Brain microvascular endothelial cell (primary cell): ENCODE measurements around the gene SCN5A.

Source experiments
- DNase-seq: peaks from one replicate; pipeline ENCODE4 v3.0.0-alpha.2; 2020
- H3K27ac ChIP-seq: fragments of 250-450 bp; sonication (Bioruptor Pico); 2 replicates; pipeline ENCODE4 v1.5.1; 2020; ENCODE audit warnings: mild to moderate bottlenecking, moderate library complexity
- H3K27me3 ChIP-seq: fragments of 250-450 bp; sonication (Bioruptor Pico); replicated peaks from 2 replicates; pipeline ENCODE4 v1.5.1; 2020; ENCODE audit warnings: mild to moderate bottlenecking
- H3K36me3 ChIP-seq: fragments of 250-450 bp; sonication (Bioruptor Pico); replicated peaks from 2 replicates; pipeline ENCODE4 v1.5.1; 2020; ENCODE audit warnings: mild to moderate bottlenecking
- H3K4me3 ChIP-seq: 2 replicates; pipeline ENCODE4 v1.5.1; 2011; ENCODE audit warnings: low read depth, mild to moderate bottlenecking, control low read depth, low read length, moderate library complexity
- in situ Hi-C: cut with HindIII; loops from 2 replicates; pipeline ENCODE4 v1.10.0; 2017; ENCODE audit warnings: low sequenced_read_pairs, low pct_ligation_motif_present
- TF ChIP-seq, protein P1 (sequence below): IDR thresholded peaks from 2 replicates; pipeline ENCODE4 v1.5.1; 2011; ENCODE audit warnings: low read depth, mild to moderate bottlenecking, moderate library complexity, low read length, control low read depth, inconsistent platforms; ENCODE audit errors: missing control alignments

The SCN5A gene

DNA sequence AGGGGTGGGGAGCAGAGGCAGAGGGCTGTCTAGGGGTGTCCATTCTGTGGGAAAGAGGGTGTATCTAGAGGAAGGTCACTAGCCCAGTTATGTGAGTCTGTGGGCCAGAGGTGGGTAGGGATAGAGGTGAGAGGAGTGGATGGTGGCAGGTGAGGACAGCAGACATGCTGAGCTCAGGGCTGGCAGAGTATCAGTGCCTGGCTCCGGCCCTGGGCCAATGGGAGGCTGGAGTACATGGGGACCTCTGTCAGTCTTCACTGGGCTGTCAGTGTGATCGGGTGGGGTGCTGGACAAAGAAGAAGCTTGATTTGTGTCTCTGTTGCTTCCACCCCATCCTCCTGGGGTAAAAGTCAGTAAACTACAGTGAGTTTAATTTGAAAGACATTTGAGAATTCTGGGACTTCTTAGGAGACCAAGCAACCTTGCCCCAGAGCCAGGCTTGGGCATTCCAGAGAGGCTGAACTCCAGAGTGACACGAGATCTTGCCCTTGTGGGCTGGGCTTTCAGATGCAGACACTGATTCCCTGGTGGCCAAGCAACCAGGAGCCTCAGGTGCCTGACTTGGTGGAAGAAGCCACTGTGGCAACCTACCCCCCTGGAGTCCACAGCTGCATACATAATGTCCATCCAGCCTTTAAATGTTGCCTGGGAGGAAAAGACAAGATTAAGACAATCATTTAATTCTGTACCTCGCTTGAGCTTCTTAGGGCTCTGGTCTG is 92.7 kb downstream of the SCN5A start:
- in situ Hi-C loops: no loop called here
- Histone ChIP-seq H3K27me3 (no peaks in the 10 kb centered on the region), H3K4me3 (no peak overlapping the region), H3K36me3 (no peaks in the 10 kb centered on the region), H3K27ac (no peak overlapping the region)
- no peak for DNase-seq
- TF ChIP-seq, protein P1, sequence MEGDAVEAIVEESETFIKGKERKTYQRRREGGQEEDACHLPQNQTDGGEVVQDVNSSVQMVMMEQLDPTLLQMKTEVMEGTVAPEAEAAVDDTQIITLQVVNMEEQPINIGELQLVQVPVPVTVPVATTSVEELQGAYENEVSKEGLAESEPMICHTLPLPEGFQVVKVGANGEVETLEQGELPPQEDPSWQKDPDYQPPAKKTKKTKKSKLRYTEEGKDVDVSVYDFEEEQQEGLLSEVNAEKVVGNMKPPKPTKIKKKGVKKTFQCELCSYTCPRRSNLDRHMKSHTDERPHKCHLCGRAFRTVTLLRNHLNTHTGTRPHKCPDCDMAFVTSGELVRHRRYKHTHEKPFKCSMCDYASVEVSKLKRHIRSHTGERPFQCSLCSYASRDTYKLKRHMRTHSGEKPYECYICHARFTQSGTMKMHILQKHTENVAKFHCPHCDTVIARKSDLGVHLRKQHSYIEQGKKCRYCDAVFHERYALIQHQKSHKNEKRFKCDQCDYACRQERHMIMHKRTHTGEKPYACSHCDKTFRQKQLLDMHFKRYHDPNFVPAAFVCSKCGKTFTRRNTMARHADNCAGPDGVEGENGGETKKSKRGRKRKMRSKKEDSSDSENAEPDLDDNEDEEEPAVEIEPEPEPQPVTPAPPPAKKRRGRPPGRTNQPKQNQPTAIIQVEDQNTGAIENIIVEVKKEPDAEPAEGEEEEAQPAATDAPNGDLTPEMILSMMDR: no peak

DNA sequence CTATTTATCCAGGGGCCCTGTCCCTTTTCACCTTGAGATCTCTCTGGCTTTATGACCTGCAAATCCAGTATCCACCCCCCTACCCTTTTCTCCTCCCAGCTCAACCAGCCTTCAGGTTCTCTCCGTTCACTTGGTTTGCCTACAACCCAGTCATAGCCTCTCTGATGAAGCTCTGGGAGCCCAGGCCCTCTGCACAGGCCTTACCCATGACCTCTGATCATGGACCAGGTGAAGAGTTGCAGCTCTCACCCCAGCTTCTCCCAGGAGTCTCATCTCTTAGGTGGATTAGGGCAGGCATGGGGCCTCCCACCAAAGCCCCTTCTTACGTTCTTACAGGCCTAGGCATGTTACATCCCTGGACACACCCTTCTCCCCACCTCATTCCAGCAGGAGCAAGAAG is 93.6 kb downstream of the SCN5A start:
- TF ChIP-seq, protein P1: no peak
- H3K27ac ChIP-seq: no peak overlapping the region
- H3K36me3 ChIP-seq: no peaks in the 10 kb centered on the region
- in situ Hi-C loops: no loop called here
- no peak for DNase-seq
- H3K27me3 ChIP-seq: no peaks in the 10 kb centered on the region
- H3K4me3 ChIP-seq: no peak overlapping the region

DNA sequence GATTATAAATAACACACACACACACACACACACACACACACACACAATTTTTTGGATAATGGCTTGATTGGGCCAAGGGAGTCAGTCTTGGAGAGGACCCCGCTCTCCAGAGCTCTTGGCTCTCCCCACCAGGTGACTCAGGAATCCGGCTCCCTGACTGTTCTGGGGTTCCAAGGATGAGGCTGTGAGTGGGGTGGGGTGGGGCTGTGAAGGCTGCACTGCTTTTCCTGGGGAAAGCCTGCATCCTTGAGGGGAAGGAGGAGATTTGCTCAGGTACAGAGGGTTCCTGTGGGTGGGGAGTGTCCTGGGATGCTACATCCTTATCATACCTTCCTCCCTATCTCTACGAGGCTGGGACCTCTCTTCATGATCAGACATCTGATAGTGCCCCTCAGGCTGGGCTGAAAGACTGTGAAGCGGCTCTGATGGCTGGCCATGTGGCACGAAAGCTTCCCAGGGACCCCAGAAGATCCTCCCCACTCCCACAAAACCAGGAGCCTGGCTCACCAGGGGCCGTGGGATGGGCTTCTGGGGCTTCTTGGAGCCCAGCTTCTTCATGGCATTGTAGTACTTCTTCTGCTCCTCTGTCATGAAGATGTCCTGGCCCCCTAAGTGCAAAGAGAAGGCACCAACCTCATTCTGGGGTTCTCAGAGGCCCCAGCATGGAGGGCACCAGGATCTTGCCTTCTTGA is 94.2 kb downstream of the SCN5A start:
- Histone ChIP-seq H3K36me3 (no peaks in the 10 kb centered on the region), H3K27me3 (no peaks in the 10 kb centered on the region), H3K4me3 (no peak overlapping the region), H3K27ac (no peak overlapping the region)
- TF ChIP-seq, protein P1: no peak
- in situ Hi-C loops: no loop called here
- DNase-seq: no peak

DNA sequence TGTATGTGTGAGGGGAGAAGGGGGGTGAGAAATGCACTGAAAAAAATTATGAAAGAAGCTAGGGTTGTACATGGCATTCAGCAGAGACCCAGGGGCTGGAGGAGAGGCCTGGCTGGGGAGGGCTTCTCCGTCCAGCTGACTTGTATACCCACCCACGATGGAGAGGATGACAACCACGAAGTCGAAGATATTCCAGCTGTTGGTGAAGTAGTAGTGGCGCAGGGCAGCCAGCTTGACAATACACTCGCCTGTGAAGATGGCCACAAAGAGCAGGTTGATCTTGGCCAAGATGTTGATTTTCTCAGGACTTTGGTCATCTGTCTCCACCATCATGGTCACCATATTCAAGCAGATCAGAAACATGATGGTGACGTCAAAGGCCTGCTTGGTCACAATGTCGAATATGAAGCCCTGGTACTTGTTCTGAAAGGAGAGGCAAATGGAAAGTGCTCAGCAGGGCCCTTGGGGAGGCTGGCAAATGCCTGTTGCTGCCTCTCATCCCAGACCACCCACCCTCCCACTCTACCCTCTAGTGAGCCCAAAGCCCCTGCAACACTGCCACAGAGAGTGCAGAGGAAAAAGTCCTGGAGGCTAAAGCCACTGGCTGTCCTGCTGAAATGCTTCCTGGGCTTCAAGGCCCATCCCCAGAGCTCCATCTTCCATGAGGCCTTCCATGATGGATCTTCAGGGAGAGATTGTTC is 95.2 kb downstream of the SCN5A start:
- H3K27ac ChIP-seq: no peak overlapping the region
- TF ChIP-seq, protein P1: no peak
- DNase-seq: no peak
- no peaks in the 10 kb centered on the region for H3K36me3 ChIP-seq
- in situ Hi-C loops: no loop called here
- no peaks in the 10 kb centered on the region for H3K27me3 ChIP-seq
- no peak overlapping the region for H3K4me3 ChIP-seq

DNA sequence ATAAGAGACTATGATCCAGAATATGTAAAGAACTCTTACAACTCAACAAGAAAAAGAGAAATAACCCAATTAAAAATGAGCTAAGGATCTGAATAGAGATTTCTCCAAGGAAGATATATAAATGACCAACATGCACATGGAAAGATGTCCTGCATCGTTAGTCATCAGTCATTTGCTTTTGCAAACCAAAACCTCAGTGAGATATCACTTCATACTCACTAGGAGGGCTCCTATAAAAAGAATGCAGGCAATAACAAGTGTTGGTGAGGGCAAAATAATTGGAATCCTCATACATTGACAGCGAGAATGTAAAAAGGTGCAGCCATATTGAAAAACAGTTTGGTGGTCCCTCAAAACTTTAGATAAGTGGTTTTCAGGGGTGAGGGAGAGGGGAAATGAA is 96.4 kb downstream of the SCN5A start:
- in situ Hi-C loops: no loop called here
- Histone ChIP-seq H3K4me3 (no peak overlapping the region), H3K27me3 (no peaks in the 10 kb centered on the region), H3K27ac (no peak overlapping the region), H3K36me3 (no peaks in the 10 kb centered on the region)
- TF ChIP-seq, protein P1: no peak
- DNase-seq: no peak
